HEK293 (cell line): ENCODE data around the gene PRKAG2.

Source experiments
- CTCF ChIA-PET: fragments of 350-600 bp; formaldehyde crosslinking; extraction: SDS; loops from one replicate; lab custom pipeline; 2021; ENCODE audit warnings: antibody characterized with exemption; lab: Yijun Ruan, JAX
- POLR2A ChIA-PET: fragments of 300-600 bp; formaldehyde crosslinking; extraction: SDS; loops from one replicate; lab custom pipeline; 2020; ENCODE audit warnings: antibody characterized with exemption, inconsistent platforms; lab: Yijun Ruan, JAX
- H3K27ac ChIP-seq: fragments of 200-500 bp; sonication (Bioruptor generic); 2 replicates; pipeline ENCODE4 v1.5.1; 2014; ENCODE audit warnings: low read depth, low read length, control low read depth, inconsistent platforms; ENCODE audit errors: extremely low read depth
- H3K36me3 ChIP-seq, 2 experiments: fragments of 200-500 bp in 1 of 2; sonication (Bioruptor generic) in 1 of 2; 1 replicate in 1 of 2; 2 replicates in 1 of 2; pipeline ENCODE4 v1.5.1; 2014 to 2017; ENCODE audit warnings: inconsistent platforms in 2 of 2, low read length in 2 of 2; ENCODE audit not compliant: control insufficient read depth in 2 of 2, insufficient read depth in 1 of 2
- H3K4me1 ChIP-seq: fragments of 200-500 bp; sonication (Bioruptor generic); 2 replicates; pipeline ENCODE4 v1.5.1; 2014; ENCODE audit warnings: mild to moderate bottlenecking, low read length, inconsistent platforms; ENCODE audit not compliant: control insufficient read depth, insufficient read depth
- H3K4me3 ChIP-seq: 2 replicates; pipeline ENCODE4 v1.5.1; 2011; ENCODE audit warnings: low read depth, mild to moderate bottlenecking, control low read depth, low read length, moderate library complexity
- H3K9me3 ChIP-seq: fragments of 200-500 bp; sonication (Bioruptor generic); 2 replicates; pipeline ENCODE4 v1.5.1; 2014; ENCODE audit warnings: low read depth, low read length, inconsistent platforms; ENCODE audit not compliant: control insufficient read depth, insufficient read depth
- GLI2 ChIP-seq: fragments of 450-650 bp; formaldehyde crosslinking; IDR thresholded peaks from 2 replicates; pipeline ENCODE4; 2017; ENCODE audit warnings: missing biosample characterization, missing genetic modification characterization, low read depth, borderline replicate concordance
- GLIS1 ChIP-seq: fragments of 450-650 bp; formaldehyde crosslinking; IDR thresholded peaks from 2 replicates; pipeline ENCODE4 v1.5.1; 2016; ENCODE audit warnings: missing biosample characterization, missing genetic modification characterization
- INSM2 ChIP-seq: fragments of 450-650 bp; formaldehyde crosslinking; IDR thresholded peaks from 2 replicates; pipeline ENCODE4 v1.5.1; 2016; ENCODE audit warnings: missing biosample characterization, missing genetic modification characterization
- KLF17 ChIP-seq: fragments of 450-650 bp; formaldehyde crosslinking; IDR thresholded peaks from 2 replicates; pipeline ENCODE4 v1.5.1; 2016; ENCODE audit warnings: missing biosample characterization, missing genetic modification characterization
- MYNN ChIP-seq: fragments of 450-650 bp; formaldehyde crosslinking; IDR thresholded peaks from 2 replicates; pipeline ENCODE4 v1.5.1; 2016; ENCODE audit warnings: missing biosample characterization, missing genetic modification characterization, borderline replicate concordance
- SCRT1 ChIP-seq: fragments of 450-650 bp; formaldehyde crosslinking; IDR thresholded peaks from 2 replicates; pipeline ENCODE4 v1.5.1; 2016; ENCODE audit warnings: missing biosample characterization, missing genetic modification characterization, borderline replicate concordance
- SETDB1 ChIP-seq: IDR thresholded peaks from one replicate; pipeline ENCODE4 v1.6.1; 2017; ENCODE audit warnings: mild to moderate bottlenecking, low read length, moderate library complexity, mixed read lengths; ENCODE audit not compliant: insufficient read length
- ZBTB11 ChIP-seq: fragments of 450-650 bp; formaldehyde crosslinking; conservative IDR thresholded peaks from 2 replicates; pipeline ENCODE4 v1.5.1; 2016; ENCODE audit warnings: low read depth, missing biosample characterization, missing genetic modification characterization
- ZBTB49 ChIP-seq: fragments of 450-650 bp; formaldehyde crosslinking; IDR thresholded peaks from 2 replicates; pipeline ENCODE4 v1.5.1; 2016; ENCODE audit warnings: missing biosample characterization, missing genetic modification characterization, low read depth
- ZNF140 ChIP-seq: fragments of 450-650 bp; formaldehyde crosslinking; IDR thresholded peaks from 2 replicates; pipeline ENCODE4 v1.5.1; 2016; ENCODE audit warnings: missing biosample characterization, missing genetic modification characterization
- ZNF146 ChIP-seq: fragments of 450-650 bp; formaldehyde crosslinking; IDR thresholded peaks from 2 replicates; pipeline ENCODE4 v1.5.1; 2016; ENCODE audit warnings: missing biosample characterization, missing genetic modification characterization
- ZNF184 ChIP-seq: fragments of 450-650 bp; IDR thresholded peaks from 2 replicates; pipeline ENCODE4 v1.5.1; 2018; ENCODE audit warnings: missing biosample characterization, mild to moderate bottlenecking, missing genetic modification characterization
- ZNF433 ChIP-seq: fragments of 450-650 bp; formaldehyde crosslinking; IDR thresholded peaks from 2 replicates; pipeline ENCODE4 v1.5.1; 2016; ENCODE audit warnings: missing biosample characterization, missing genetic modification characterization, low read depth
- ZNF548 ChIP-seq: fragments of 450-650 bp; formaldehyde crosslinking; IDR thresholded peaks from 2 replicates; pipeline ENCODE4 v1.5.1; 2016; ENCODE audit warnings: missing biosample characterization, missing genetic modification characterization
- ZNF555 ChIP-seq: fragments of 450-650 bp; formaldehyde crosslinking; conservative IDR thresholded peaks from 2 replicates; pipeline ENCODE4 v1.5.1; 2017; ENCODE audit warnings: missing biosample characterization, mild to moderate bottlenecking, missing genetic modification characterization, inconsistent platforms
- ZNF571 ChIP-seq: fragments of 450-650 bp; formaldehyde crosslinking; IDR thresholded peaks from 2 replicates; pipeline ENCODE4 v1.5.0; 2017; ENCODE audit warnings: missing biosample characterization, missing genetic modification characterization
- ZNF596 ChIP-seq: fragments of 450-650 bp; IDR thresholded peaks from 2 replicates; pipeline ENCODE4 v1.5.0; 2018; ENCODE audit warnings: missing biosample characterization, mild to moderate bottlenecking, missing genetic modification characterization, moderate library complexity
- ZNF792 ChIP-seq: fragments of 450-650 bp; formaldehyde crosslinking; IDR thresholded peaks from 2 replicates; pipeline ENCODE4 v1.5.1; 2016; ENCODE audit warnings: missing biosample characterization, missing genetic modification characterization
- ZSCAN5A ChIP-seq: fragments of 450-650 bp; formaldehyde crosslinking; IDR thresholded peaks from 2 replicates; pipeline ENCODE4 v1.5.1; 2016; ENCODE audit warnings: missing biosample characterization, missing genetic modification characterization

PRKAG2 gene

GRCh38 chr7:151647006-151647405 lies 229.9 kb downstream of the PRKAG2 start (continued):
- TF ChIP-seq ZNF548: no peak
- TF ChIP-seq, all 188 proteins: peak for 0

GRCh38 chr7:151645311-151645710 lies 231.6 kb downstream of the PRKAG2 start:
- Histone ChIP-seq H3K4me1 (no peaks in the 10 kb centered on the region), H3K9me3 (no peaks in the 10 kb centered on the region), H3K36me3 (no peaks in the 10 kb centered on the region), H3K4me3 (no peak overlapping the region), H3K27ac (no peak overlapping the region)
- no peak for TF ChIP-seq KLF17 (tag by site-specific recombination)
- TF ChIP-seq MYNN (tag by site-specific recombination): no peak
- TF ChIP-seq SETDB1: peak; percentile 48
- TF ChIP-seq ZBTB49 (tag by site-specific recombination): no peak
- no peak for TF ChIP-seq ZSCAN5A
- TF ChIP-seq ZNF596: no peak
- CTCF ChIA-PET: interaction anchor here (1.3 to 1.4 kb wide), 2 partner anchors 10 to 75 kb away, joined by 3 read pairs; no protein-coding TSS in a partner anchor
- POLR2A ChIA-PET: no interaction called here

GRCh38 chr7:151644554-151644953 lies 232.4 kb downstream of the PRKAG2 start:
- ChIA-PET POLR2A (no interaction called here), CTCF (interaction anchor here (1.4 kb wide), 1 partner anchor 10 kb away, joined by 3 read pairs; no protein-coding TSS in a partner anchor)
- Histone ChIP-seq H3K4me1 (no peaks in the 10 kb centered on the region), H3K36me3 (no peaks in the 10 kb centered on the region), H3K9me3 (no peaks in the 10 kb centered on the region), H3K4me3 (no peak overlapping the region), H3K27ac (no peak overlapping the region)
- no peak for TF ChIP-seq ZBTB11 (tag by site-specific recombination)
- TF ChIP-seq GLI2 (tag by site-specific recombination): no peak
- TF ChIP-seq ZNF571 (tag by site-specific recombination): no peak
- no peak for TF ChIP-seq ZBTB49 (tag by site-specific recombination)
- no peak for TF ChIP-seq ZNF184 (tag by site-specific recombination)
- no peak for TF ChIP-seq ZNF140 (tag by site-specific recombination)
- TF ChIP-seq ZNF146 (tag by site-specific recombination): no peak
- TF ChIP-seq ZNF555 (tag by site-specific recombination): no peak
- TF ChIP-seq INSM2: no peak
- TF ChIP-seq ZNF433 (tag by site-specific recombination): no peak
- no peak for TF ChIP-seq SCRT1 (tag by site-specific recombination)
- TF ChIP-seq ZNF792 (tag by site-specific recombination): no peak
- no peak for TF ChIP-seq KLF17 (tag by site-specific recombination)
- no peak for TF ChIP-seq GLIS1 (tag by site-specific recombination)
